Endothelial cell of umbilical vein (primary cell): ENCODE data around the gene ALPL. TPM values are rescaled to one million over a fixed set of nuclear protein-coding genes. Genes with fewer than 3 reads are reported as not detected.

Source experiments
- BruUV-seq: library from RNA; stranded (reverse); fragments of 400-500 nt; replicated peaks from 2 replicates; lab custom pipeline; 2021; lab: Mats Ljungman, UMichigan
- CTCF ChIA-PET: fragments of 300-600, 350-600 bp; sonication (Branson Sonifier 250); formaldehyde crosslinking; loops from one replicate; lab custom pipeline; 2021; ENCODE audit warnings: antibody characterized with exemption, inconsistent platforms; lab: Charles Lee
- POLR2A ChIA-PET: fragments of 300-600, 350-600 bp; sonication (Branson Sonifier 250); formaldehyde crosslinking; loops from one replicate; lab custom pipeline; 2021; ENCODE audit warnings: antibody characterized with exemption, inconsistent platforms; lab: Charles Lee
- DNase-seq: peaks from one replicate; pipeline ENCODE4 v3.0.0-alpha.2; 2011; ENCODE audit warnings: low read depth, low spot score
- FAIRE-seq: peaks from 2 replicates; lab custom pipeline; 2011; peaks lifted over from hg19 to GRCh38; lab: Jason Lieb, UNC
- H2AFZ ChIP-seq: 2 replicates; pipeline ENCODE4 v1.6.0; 2012; ENCODE audit warnings: low read depth, low read length, control low read depth, inconsistent platforms
- H3K27ac ChIP-seq: 2 replicates; pipeline ENCODE4 v1.5.1; 2011; ENCODE audit warnings: low read depth, mild to moderate bottlenecking, control low read depth, low read length, moderate library complexity; ENCODE audit not compliant: insufficient read depth
- H3K27me3 ChIP-seq, 2 experiments: 2 replicates each; pipeline versions ENCODE4 v1.6.0 to v1.6.1; 2011; ENCODE audit warnings: low read length in 2 of 2, mixed read lengths in 1 of 2; ENCODE audit not compliant: control insufficient read depth in 2 of 2, insufficient read depth in 2 of 2
- H3K36me3 ChIP-seq, 2 experiments: 2 replicates in 1 of 2; 3 replicates in 1 of 2; pipeline ENCODE4 v1.5.1; 2011; ENCODE audit warnings: low read length in 2 of 2, mild to moderate bottlenecking in 1 of 2, moderate library complexity in 1 of 2; ENCODE audit not compliant: control insufficient read depth in 2 of 2, insufficient read depth in 2 of 2; ENCODE audit errors: extremely low read depth in 1 of 2
- H3K4me1 ChIP-seq: 3 replicates; pipeline ENCODE4 v1.5.1; 2011; ENCODE audit warnings: mild to moderate bottlenecking, low read length; ENCODE audit not compliant: control insufficient read depth, insufficient read depth; ENCODE audit errors: extremely low read depth
- H3K4me2 ChIP-seq: 2 replicates; pipeline ENCODE4 v1.6.1; 2011; ENCODE audit warnings: low read length, control low read depth, mixed read lengths; ENCODE audit not compliant: insufficient read depth
- H3K4me3 ChIP-seq, 3 experiments: fragments of 200-600 bp in 1 of 3; sonication (generic), shearing (Covaris generic) in 1 of 3; replicated peaks in 1 of 3; 2 replicates each; pipeline ENCODE4 v1.5.1; 2011 to 2016; ENCODE audit warnings: control low read depth in 3 of 3, low read length in 3 of 3, mild to moderate bottlenecking in 2 of 3, inconsistent platforms in 1 of 3, low read depth in 1 of 3, moderate library complexity in 1 of 3; ENCODE audit not compliant: insufficient read depth in 1 of 3
- H3K79me2 ChIP-seq: 2 replicates; pipeline ENCODE4 v1.6.0; 2012; ENCODE audit warnings: low read length, inconsistent platforms; ENCODE audit not compliant: control insufficient read depth, insufficient read depth
- H3K9ac ChIP-seq: replicated peaks from 2 replicates; pipeline ENCODE3; 2011; ENCODE audit warnings: low read length, control low read depth; ENCODE audit not compliant: insufficient read depth; ENCODE audit errors: extremely low read depth
- H3K9me1 ChIP-seq: replicated peaks from 3 replicates; pipeline ENCODE4 v1.6.0; 2011; ENCODE audit warnings: mild to moderate bottlenecking, low read length; ENCODE audit not compliant: control insufficient read depth, insufficient read depth; ENCODE audit errors: extremely low read depth
- H3K9me3 ChIP-seq: replicated peaks from 2 replicates; pipeline ENCODE4 v1.5.1; 2012; ENCODE audit warnings: low read length, inconsistent platforms; ENCODE audit not compliant: control insufficient read depth, insufficient read depth
- H4K20me1 ChIP-seq: replicated peaks from 2 replicates; pipeline ENCODE3; 2011; ENCODE audit warnings: mild to moderate bottlenecking, low read length; ENCODE audit not compliant: control insufficient read depth, insufficient read depth; ENCODE audit errors: extremely low read depth
- CTCF ChIP-seq, 2 donors: IDR thresholded peaks; 1 replicate in 1 of 2; 2 replicates in 1 of 2; pipeline ENCODE4 v1.5.1; 2011; ENCODE audit warnings: low read length in 2 of 2, mild to moderate bottlenecking in 2 of 2, moderate library complexity in 2 of 2, control low read depth in 1 of 2, inconsistent platforms in 1 of 2, low read depth in 1 of 2; ENCODE audit not compliant: insufficient read depth in 1 of 2; ENCODE audit errors: extremely low read depth in 1 of 2
- EZH2 ChIP-seq: IDR thresholded peaks from 2 replicates; pipeline ENCODE4 v1.6.1; 2012; ENCODE audit warnings: borderline replicate concordance, low read depth, mild to moderate bottlenecking, moderate library complexity, low read length, inconsistent platforms; ENCODE audit not compliant: severe bottlenecking
- FOS ChIP-seq: IDR thresholded peaks from 2 replicates; pipeline ENCODE4 v1.6.1; 2011; ENCODE audit warnings: mild to moderate bottlenecking, low read length, moderate library complexity, borderline replicate concordance; ENCODE audit not compliant: insufficient read depth
- GATA2 ChIP-seq: IDR thresholded peaks from 2 replicates; pipeline ENCODE4 v1.7.0; 2011; ENCODE audit warnings: low read depth, mild to moderate bottlenecking, moderate library complexity, mixed read lengths, low read length; ENCODE audit not compliant: insufficient read length, insufficient read depth
- JUN ChIP-seq: IDR thresholded peaks from 2 replicates; pipeline ENCODE4 v1.6.1; 2011; ENCODE audit warnings: borderline replicate concordance, low read depth; ENCODE audit not compliant: insufficient read length, insufficient read depth
- MAX ChIP-seq: IDR thresholded peaks from 2 replicates; pipeline ENCODE4 v1.6.1; 2011; ENCODE audit not compliant: insufficient read depth, insufficient read length
- MYC ChIP-seq: IDR thresholded peaks from one replicate; pipeline ENCODE4 v1.6.1; 2011; ENCODE audit warnings: mild to moderate bottlenecking, low read depth, low read length
- POLR2A ChIP-seq: IDR thresholded peaks from 2 replicates; pipeline ENCODE4 v1.6.1; 2012; ENCODE audit warnings: low read depth, mild to moderate bottlenecking, control low read depth, low read length
- POLR2AphosphoS5 ChIP-seq: IDR thresholded peaks from 2 replicates; pipeline ENCODE4 v1.6.1; 2012; ENCODE audit warnings: low read depth, mild to moderate bottlenecking, control low read depth, low read length, moderate library complexity; ENCODE audit not compliant: insufficient read depth
- dilution Hi-C: fragments of 300-500 bp; cut with MboI; formaldehyde crosslinking; loops from one replicate; pipeline ENCODE4 v1.15.0; 2019; ENCODE audit warnings: low sequenced_read_pairs; ENCODE audit not compliant: extremely low pct_ligation_motif_present
- intact Hi-C: fragments of 100-400 bp; cut with micrococcal nuclease; formaldehyde crosslinking; loops from one replicate; pipeline ENCODE4 v1.10.0; 2022
- polyA plus RNA-seq, 4 experiments: library from polyadenylated mRNA; depleted of rRNA in 3 of 4; stranded (reverse) in 3 of 4; unstranded in 1 of 4; fragments of >200 nt; gene quantifications; 2 replicates each; pipeline versions ENCODE4 v1.2.1 to v1.2.3, GENCODE V29; 2011 to 2012; ENCODE audit warnings: missing spikeins in 1 of 4
- total RNA-seq: library from RNA; stranded (reverse); gene quantifications from 2 replicates; pipeline ENCODE4 v1.2.3, GENCODE V29; 2021

Gene ALPL
- total and polyA plus RNA-seq, 2 donors (not counting 3 experiments of a cell fraction or from before 2014, with no cell fraction given): 0.38 to 0.92 TPM

GRCh38 chr1:21517660-21518480 is 8.6 kb downstream of the ALPL start:
- ChIA-PET POLR2A (no interaction called here), CTCF (interaction anchor here (1.1 to 3.7 kb wide), 4 partner anchors 9 to 141 kb away, joined by 3 to 18 read pairs (median 8); partner anchors contain the start of gene ALPL)
- DNase-seq (no peak), FAIRE-seq (no peak)
- H3K9ac ChIP-seq: no peak overlapping the region
- H3K4me2 ChIP-seq: no peak overlapping the region
- H3K27ac ChIP-seq: no peak overlapping the region
- no peaks in the 10 kb centered on the region for H3K9me3 ChIP-seq
- intact Hi-C loops: no loop called here
- no peak overlapping the region for H2AFZ ChIP-seq
- no peaks in the 10 kb centered on the region for H4K20me1 ChIP-seq
- H3K36me3 ChIP-seq: no peaks in the 10 kb centered on the region
- no peaks in the 10 kb centered on the region for H3K9me1 ChIP-seq
- H3K4me1 ChIP-seq: no peaks in the 10 kb centered on the region
- peaks cover 2 to 10% of the 10 kb centered on the region in 2 experiments for H3K27me3 ChIP-seq
- BruUV-seq: no TSS peak
- dilution Hi-C loops: no loop called here
- H3K79me2 ChIP-seq: no peaks in the 10 kb centered on the region
- TF ChIP-seq GATA2 (no peak), POLR2AphosphoS5 (no peak), POLR2A (no peak), MYC (no peak), MAX (no peak), CTCF (IDR thresholded peaks at IDR 0.05; ENCODE audit: extremely low read depth in 1 of 2, insufficient read depth in 1 of 2, low read depth in 1 of 2, low read length in 2 of 2) (no peak), FOS (no peak), EZH2 (no peak), JUN (no peak)
- no peak overlapping the region for H3K4me3 ChIP-seq
